Choroid plexus epithelial cell (primary cell): ENCODE results near the gene NKPD1.
A peak's percentile ranks its signal among the peaks of the same experiment; 100 is the strongest.

Experiments
- DNase-seq: peaks from one replicate; pipeline ENCODE4 v3.0.0-alpha.2; 2010; ENCODE audit warnings: low read depth
- H3K4me3 ChIP-seq: 2 replicates; pipeline ENCODE4 v1.5.1; 2011; ENCODE audit warnings: low read depth, mild to moderate bottlenecking, control low read depth, low read length, moderate library complexity
- CTCF ChIP-seq: conservative IDR thresholded peaks from 2 replicates; pipeline ENCODE4 v1.5.1; 2011; ENCODE audit warnings: low read depth, mild to moderate bottlenecking, control low read depth, inconsistent platforms, low read length, moderate library complexity

Gene NKPD1

GRCh38 chr19:45179892-45180370 lies 19.1 kb upstream of the NKPD1 start:
- no peak for TF ChIP-seq CTCF
- no peak for DNase-seq
- peak overlapping the region; percentile 99 for H3K4me3 ChIP-seq

DNA sequence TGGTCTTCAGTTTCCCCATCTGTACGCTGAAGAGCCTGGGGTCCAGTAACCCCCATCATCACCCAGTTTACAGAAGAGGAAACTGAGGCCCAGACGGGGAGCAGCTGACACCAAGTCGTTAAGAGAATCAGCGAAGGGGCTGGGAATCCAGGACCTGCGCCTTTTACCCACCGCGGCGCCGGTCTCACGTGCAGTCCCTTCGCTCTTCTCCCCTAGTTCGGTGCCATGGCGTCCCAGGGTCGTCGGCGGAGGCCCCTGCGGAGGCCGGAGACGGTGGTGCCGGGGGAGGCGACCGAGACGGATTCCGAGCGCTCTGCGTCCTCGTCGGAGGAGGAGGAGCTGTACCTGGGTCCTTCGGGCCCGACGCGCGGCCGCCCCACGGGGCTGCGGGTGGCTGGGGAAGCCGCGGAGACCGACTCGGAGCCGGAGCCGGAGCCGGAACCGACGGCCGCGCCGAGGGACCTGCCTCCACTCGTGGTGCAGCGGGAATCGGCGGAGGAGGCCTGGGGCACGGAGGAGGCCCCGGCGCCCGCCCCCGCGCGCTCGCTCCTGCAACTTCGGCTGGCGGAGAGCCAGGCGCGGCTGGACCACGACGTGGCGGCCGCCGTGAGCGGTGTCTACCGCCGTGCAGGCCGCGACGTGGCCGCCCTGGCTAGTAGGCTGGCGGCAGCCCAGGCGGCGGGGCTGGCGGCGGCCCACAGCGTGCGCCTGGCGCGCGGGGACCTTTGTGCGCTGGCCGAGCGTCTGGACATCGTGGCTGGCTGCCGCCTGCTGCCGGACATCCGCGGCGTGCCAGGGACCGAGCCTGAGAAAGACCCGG lies 18.5 kb upstream of the NKPD1 start:
- TF ChIP-seq CTCF, result no peak
- peak overlapping the region; percentile 99 for H3K4me3 ChIP-seq
- peak; percentile 33 for DNase-seq

- TF ChIP-seq CTCF, result peak; percentile 32
Measured at GRCh38 chr19:45178262-45179071, 17.7 kb upstream of the NKPD1 start, which contains the start of gene BLOC1S3. BLOC1S3 (plus strand) TSS chr19:45178784; CDS start chr19:45179297, 513 bp downstream.

GRCh38 chr19:45177817-45178261 lies 17.1 kb upstream of the NKPD1 start, which contains the start of gene TRAPPC6A:
TRAPPC6A (minus strand) TSS chr19:45178237; CDS start chr19:45178218, 19 bp downstream.
- DNase-seq, result peak; percentile 53
- H3K4me3 ChIP-seq, result peak within 1 kb of the TSS; percentile 99
- no peak for TF ChIP-seq CTCF

More at GRCh38 chr19:45178262-45179071, 17.7 kb upstream of the NKPD1 start, which contains the start of gene BLOC1S3:
- DNase-seq, result peak; percentile 100
- peak within 1 kb of the TSS; percentile 99 for H3K4me3 ChIP-seq

DNA sequence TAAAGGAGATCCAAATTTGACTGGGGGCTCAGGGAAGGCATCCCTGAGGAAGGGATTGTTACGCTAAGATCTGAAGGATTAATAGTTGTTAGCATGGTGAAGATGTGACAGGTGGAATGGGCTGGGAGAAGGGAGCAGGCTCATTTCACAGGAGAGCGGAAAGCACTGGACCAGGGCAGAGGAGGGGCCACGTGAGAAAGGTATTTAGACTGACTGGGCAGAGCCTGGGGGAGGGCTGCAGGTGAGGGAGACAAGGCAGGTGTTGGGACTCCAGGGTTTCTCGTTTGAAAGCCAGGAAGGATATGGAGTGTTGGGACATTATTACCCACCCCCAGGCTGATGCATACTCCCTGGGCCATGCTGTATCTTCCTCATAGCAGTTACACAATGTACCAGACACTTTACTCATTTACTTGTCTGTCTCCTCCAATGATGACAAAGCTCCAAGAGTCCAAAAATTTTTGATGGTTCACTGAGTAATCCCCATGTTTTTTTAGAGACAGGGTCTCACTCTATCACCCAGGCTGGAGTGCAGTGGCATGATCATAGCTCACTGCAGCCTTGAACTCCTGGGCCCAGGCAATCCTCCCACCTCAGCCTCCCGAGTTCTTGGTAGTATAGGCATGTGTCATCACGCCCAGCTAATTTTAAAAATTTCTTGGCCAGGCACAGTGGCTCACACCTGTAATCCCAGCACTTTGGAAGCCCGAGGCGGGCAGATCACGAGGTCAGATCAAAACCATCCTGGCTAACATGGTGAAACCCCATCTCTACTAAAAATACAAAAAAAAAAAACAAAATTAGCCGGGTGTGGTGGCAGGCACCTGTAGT lies 14.9 kb upstream of the NKPD1 start:
- no peak for DNase-seq
- no peak overlapping the region for H3K4me3 ChIP-seq
- TF ChIP-seq CTCF, result no peak

- no peak overlapping the region for H3K4me3 ChIP-seq
- no peak for TF ChIP-seq CTCF
- no peak for DNase-seq
Measured at GRCh38 chr19:45173816-45174215, 13.0 kb upstream of the NKPD1 start.
